ENCODE data around the gene CABP7.

The CABP7 gene

GRCh38 chr22:29718949-29719898 lies 579 bp upstream of the CABP7 start:
- intact Hi-C loops (cut with DNase I), result no loop called here
- DNase-seq, result no peak

- intact Hi-C loops (cut with DNase I), result no loop called here
- no peak for DNase-seq
These were observed 1.1 kb downstream of the CABP7 start for GRCh38 chr22:29720811-29721323.

GRCh38 chr22:29722151-29722550 lies 2.3 kb downstream of the CABP7 start:
- no peak for DNase-seq
- intact Hi-C loops (cut with DNase I), result no loop called here

DNA sequence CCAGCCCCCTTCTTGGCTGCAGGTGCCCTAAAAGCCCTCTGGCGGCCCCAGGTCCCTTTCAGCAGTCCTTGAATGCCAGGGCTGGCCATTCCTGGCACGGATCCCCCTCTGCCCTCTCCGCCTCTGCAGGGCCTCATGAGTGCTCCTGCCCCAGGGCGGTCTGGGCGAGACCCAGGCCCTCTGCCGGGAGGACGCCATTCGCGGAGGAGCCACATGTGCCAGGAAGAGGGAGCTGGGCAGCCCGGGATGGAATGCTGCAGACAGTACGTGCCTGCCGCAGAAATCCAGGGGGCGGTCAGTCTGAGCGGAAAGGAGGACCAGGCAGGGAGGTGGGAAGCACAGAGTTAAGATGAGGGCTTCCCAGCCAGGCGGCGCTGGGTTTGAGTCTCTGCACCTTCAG lies 2.8 kb downstream of the CABP7 start:
- intact Hi-C loops (cut with DNase I), result no loop called here
- DNase-seq, result no peak

GRCh38 chr22:29723766-29724165 lies 4.0 kb downstream of the CABP7 start:
- no peak for DNase-seq
- intact Hi-C loops (cut with DNase I), result no loop called here

- DNase-seq, result no peak
- intact Hi-C loops (cut with DNase I), result no loop called here
These were observed 5.0 kb downstream of the CABP7 start for GRCh38 chr22:29724843-29725242.

DNA sequence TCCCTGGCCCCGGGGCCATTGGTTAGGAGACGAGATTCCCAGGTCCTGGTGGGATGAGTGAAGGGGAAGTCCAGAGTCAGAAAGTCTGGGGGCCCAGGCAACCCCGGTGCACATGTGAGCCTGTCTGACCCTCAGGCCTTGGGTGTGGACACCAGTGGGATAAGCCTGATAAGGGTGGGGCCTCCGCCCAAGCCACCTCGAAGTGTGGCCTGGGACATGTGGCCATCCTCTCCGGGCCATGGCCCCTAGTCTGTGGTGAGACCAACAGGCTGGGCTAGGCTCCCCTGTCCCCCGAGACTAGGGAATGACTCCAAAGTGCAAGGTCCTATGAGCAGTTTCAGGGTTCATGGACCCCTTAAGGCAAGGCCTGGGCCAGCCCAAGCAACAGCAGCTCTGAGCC lies 6.3 kb downstream of the CABP7 start:
- intact Hi-C loops (cut with DNase I), result no loop called here
- no peak for DNase-seq

- intact Hi-C loops (cut with DNase I), result no loop called here
These were observed 6.8 kb downstream of the CABP7 start for GRCh38 chr22:29726512-29727130.

DNA sequence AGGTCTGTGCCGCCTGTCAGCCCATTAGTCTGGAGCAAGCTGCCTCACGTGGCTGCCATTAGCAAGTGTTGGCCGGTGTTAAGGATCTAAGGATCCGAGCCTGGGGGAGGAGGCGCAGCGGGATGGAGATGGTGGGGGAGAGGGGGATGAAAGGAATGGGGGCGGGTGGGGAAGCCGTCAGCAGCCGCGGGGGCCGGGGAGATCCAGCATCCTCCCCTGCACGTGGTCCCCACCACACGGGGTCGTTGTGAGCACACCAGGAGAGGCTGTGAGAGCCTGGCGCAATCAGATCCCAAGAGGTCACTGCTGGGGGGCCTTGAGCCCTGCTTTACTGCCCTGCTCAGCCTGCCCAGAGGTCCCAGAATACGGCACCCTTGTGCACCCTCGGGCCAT lies 7.3 kb downstream of the CABP7 start:
- DNase-seq, result peak in 26 of 42 donors; percentile 20 to 65 (median 40)
- intact Hi-C loops (cut with DNase I), result no loop called here

More at GRCh38 chr22:29726512-29727130, 6.8 kb downstream of the CABP7 start:
- DNase-seq, result no peak

DNA sequence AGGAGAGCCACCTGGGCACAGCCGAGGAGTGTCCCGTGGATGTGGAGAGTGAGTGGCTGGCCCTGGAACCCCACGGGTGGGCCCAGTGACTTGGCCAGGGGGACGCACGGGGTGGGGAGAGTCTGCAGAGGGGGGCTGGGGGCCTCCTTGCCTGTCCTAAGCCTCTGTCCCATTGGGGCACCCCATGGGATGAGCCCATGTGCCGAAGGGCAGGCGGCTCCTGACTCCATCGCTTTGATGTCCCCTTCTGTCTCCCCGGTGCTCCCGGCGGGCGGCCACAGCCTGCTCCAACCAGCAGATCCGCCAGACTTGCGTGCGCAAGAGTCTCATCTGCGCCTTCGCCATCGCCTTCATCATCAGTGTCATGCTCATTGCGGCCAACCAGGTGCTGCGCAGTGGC lies 9.4 kb downstream of the CABP7 start:
- intact Hi-C loops (cut with DNase I), result no loop called here
- DNase-seq, result no peak

DNA sequence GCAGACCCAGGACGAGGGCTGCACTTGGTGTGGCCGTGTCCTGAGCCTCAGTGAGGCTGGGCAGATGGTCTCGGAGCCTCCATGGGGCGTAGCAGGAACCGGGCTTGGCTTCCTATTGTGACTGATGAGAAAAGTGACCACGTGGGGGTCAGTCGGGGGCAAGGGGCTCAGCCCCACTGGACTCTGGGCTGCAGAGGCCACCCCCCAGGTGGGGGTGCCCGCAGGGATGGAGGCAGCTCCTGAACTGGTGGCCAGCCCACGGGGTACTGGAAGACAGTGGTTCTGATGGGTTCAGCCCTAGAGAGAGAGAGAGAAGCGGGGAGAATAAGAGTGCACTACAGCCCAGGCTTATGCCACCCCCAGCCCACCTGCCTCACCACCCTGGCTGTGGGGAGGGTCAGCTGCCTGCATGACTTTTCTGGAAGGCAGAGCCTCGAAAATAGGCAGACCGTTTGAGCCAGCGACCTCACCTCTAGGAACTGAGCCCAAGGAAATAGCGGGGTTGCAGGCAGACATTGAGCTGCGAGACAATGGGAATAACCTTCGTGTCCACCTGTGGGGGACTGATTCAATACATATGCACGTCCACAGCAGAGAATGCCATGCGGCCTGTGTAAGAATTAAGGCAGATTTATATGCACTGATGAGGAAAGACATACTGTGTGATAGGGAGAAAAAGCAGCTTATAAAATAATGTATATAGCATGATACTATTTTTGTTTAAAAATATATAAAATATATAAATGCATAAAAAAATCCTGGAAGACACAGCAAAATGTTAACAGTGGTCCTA lies 11.5 kb downstream of the CABP7 start:
- DNase-seq, result no peak
- intact Hi-C loops (cut with DNase I), result no loop called here

- intact Hi-C loops (cut with DNase I), result no loop called here
- DNase-seq, result no peak
These were observed 13.1 kb downstream of the CABP7 start for GRCh38 chr22:29732883-29733282.

GRCh38 chr22:29733362-29734201 lies 13.8 kb downstream of the CABP7 start:
- intact Hi-C loops (cut with DNase I), result no loop called here
- peak in 2 of 42 donors; percentile 20 to 26 for DNase-seq

GRCh38 chr22:29734406-29734805 lies 14.6 kb downstream of the CABP7 start:
- intact Hi-C loops (cut with DNase I), result no loop called here
- DNase-seq, result peak in 34 of 42 donors; percentile 3 to 72 (median 42)

- peak in 3 of 42 donors; percentile 23 to 42 (median 24) for DNase-seq
- intact Hi-C loops (cut with DNase I), result no loop called here
These were observed 15.0 kb downstream of the CABP7 start for GRCh38 chr22:29734838-29735237.

GRCh38 chr22:29735416-29735815 lies 15.6 kb downstream of the CABP7 start:
- intact Hi-C loops (cut with DNase I), result no loop called here
- DNase-seq, result no peak

- intact Hi-C loops (cut with DNase I), result no loop called here
These were observed 17.7 kb downstream of the CABP7 start for GRCh38 chr22:29737251-29738117.

More at GRCh38 chr22:29737251-29738117, 17.7 kb downstream of the CABP7 start:
- DNase-seq, result peak in 30 of 42 donors; percentile 19 to 72 (median 36)

Data from head of caudate nucleus (tissue), 42 donors.